Progenitor cell of endocrine pancreas (in vitro differentiated cells): ENCODE data around the gene MRPL39. TPM values are rescaled to one million over a fixed set of nuclear protein-coding genes. Genes with fewer than 3 reads are reported as not detected.

Experiments used
- DNase-seq: peaks from one replicate; pipeline ENCODE4 v3.0.0; 2021; ENCODE audit warnings: low spot score; ENCODE audit not compliant: unreplicated experiment
- H3K27ac Mint-ChIP-seq: 2 replicates; pipeline ENCODE4 v1.8.0; 2021; ENCODE audit warnings: mild to moderate bottlenecking, moderate library complexity, mixed read lengths
- H3K27me3 Mint-ChIP-seq: 2 replicates; pipeline ENCODE4 v1.8.0; 2021; ENCODE audit warnings: mixed read lengths
- H3K36me3 Mint-ChIP-seq: 2 replicates; pipeline ENCODE4 v1.8.0; 2022; ENCODE audit warnings: mixed read lengths; ENCODE audit not compliant: insufficient read depth
- H3K4me1 Mint-ChIP-seq: 2 replicates; pipeline ENCODE4 v1.8.0; 2021; ENCODE audit warnings: low read depth, mixed read lengths
- H3K4me3 Mint-ChIP-seq: 2 replicates; pipeline ENCODE4 v1.8.0; 2021; ENCODE audit warnings: low read depth, mild to moderate bottlenecking, moderate library complexity, mixed read lengths
- H3K9me3 Mint-ChIP-seq: 2 replicates; pipeline ENCODE4 v1.8.0; 2021; ENCODE audit warnings: low read depth, mixed read lengths
- CTCF ChIP-seq: fragments of 200-600 bp; sonication (generic); IDR thresholded peaks from one replicate; pipeline ENCODE4 v1.5.0; 2021; ENCODE audit warnings: antibody characterized with exemption, mild to moderate bottlenecking; ENCODE audit not compliant: unreplicated experiment
- total RNA-seq: library from RNA; stranded (reverse); gene quantifications from 2 replicates; pipeline ENCODE4 v1.2.1, GENCODE V29; 2021

MRPL39 gene
- total RNA-seq, 1 donor from 2014 or later = 30.7 TPM

GRCh38 chr21:25572861-25573310 lies 34.4 kb downstream of the MRPL39 start:
- TF ChIP-seq CTCF = no peak
- no peaks in the 10 kb centered on the region for H3K27me3 Mint-ChIP-seq
- H3K9me3 Mint-ChIP-seq = no peaks in the 10 kb centered on the region
- DNase-seq = no peak
- peaks cover 9% of the 10 kb centered on the region for H3K36me3 Mint-ChIP-seq
- no peak overlapping the region for H3K4me3 Mint-ChIP-seq
- H3K27ac Mint-ChIP-seq = no peak overlapping the region
- no peaks in the 10 kb centered on the region for H3K4me1 Mint-ChIP-seq

- Mint-ChIP-seq H3K27me3 (no peaks in the 10 kb centered on the region), H3K4me1 (no peaks in the 10 kb centered on the region), H3K9me3 (no peaks in the 10 kb centered on the region), H3K27ac (no peak overlapping the region), H3K36me3 (peaks cover 4% of the 10 kb centered on the region), H3K4me3 (no peak overlapping the region)
- DNase-seq = no peak
- TF ChIP-seq CTCF = no peak
Measured at GRCh38 chr21:25571726-25572121, 35.6 kb downstream of the MRPL39 start.

GRCh38 chr21:25569711-25570110 lies 37.6 kb downstream of the MRPL39 start:
- Mint-ChIP-seq H3K27ac (no peak overlapping the region), H3K36me3 (peaks cover 1% of the 10 kb centered on the region), H3K4me1 (no peaks in the 10 kb centered on the region), H3K9me3 (no peaks in the 10 kb centered on the region), H3K4me3 (no peak overlapping the region), H3K27me3 (no peaks in the 10 kb centered on the region)
- no peak for TF ChIP-seq CTCF
- DNase-seq = no peak

- no peak for TF ChIP-seq CTCF
- Mint-ChIP-seq H3K27ac (no peak overlapping the region), H3K4me1 (no peaks in the 10 kb centered on the region), H3K9me3 (no peaks in the 10 kb centered on the region), H3K36me3 (peaks cover 1% of the 10 kb centered on the region), H3K27me3 (peaks cover 3% of the 10 kb centered on the region), H3K4me3 (no peak overlapping the region)
- DNase-seq = no peak
Measured at GRCh38 chr21:25569084-25569483, 38.2 kb downstream of the MRPL39 start.

GRCh38 chr21:25568246-25568645 lies 39.0 kb downstream of the MRPL39 start:
- H3K27me3 Mint-ChIP-seq = peaks cover 11% of the 10 kb centered on the region
- no peak overlapping the region for H3K4me3 Mint-ChIP-seq
- H3K9me3 Mint-ChIP-seq = no peaks in the 10 kb centered on the region
- no peak overlapping the region for H3K27ac Mint-ChIP-seq
- H3K36me3 Mint-ChIP-seq = peaks cover 1% of the 10 kb centered on the region
- no peaks in the 10 kb centered on the region for H3K4me1 Mint-ChIP-seq
- no peak for DNase-seq
- no peak for TF ChIP-seq CTCF
